Inflammatory macrophage treated with lipopolysaccharide for 1 hour (primary cell): Measurements from ENCODE around the gene RTP1.

Experiments used
- DNase-seq, 2 donors: peaks; one replicate each; pipeline ENCODE4 v3.0.0-alpha.2; 2020 to 2022

Gene RTP1

GRCh38 chr3:187243933-187244524 is 46.7 kb downstream of the RTP1 start:
- no peak for DNase-seq

- no peak for DNase-seq
Measured at GRCh38 chr3:187247398-187247797, 50.1 kb downstream of the RTP1 start.
